Endodermal cell (in vitro differentiated cells): ENCODE measurements around the gene GOLGA1. TPM values are rescaled to one million over a fixed set of nuclear protein-coding genes. Genes with fewer than 3 reads are reported as not detected.
"Not testable (repeated sequence)": the region's sequence is repeated elsewhere in the genome, so short reads cannot be mapped to it uniquely, and the experiment has no call there.

Experiments
- DNase-seq: peaks from one replicate; pipeline ENCODE4 v3.0.0-alpha.2; 2017
- H3K27ac ChIP-seq: 2 replicates; pipeline ENCODE4 v1.5.1; 2013; ENCODE audit warnings: mild to moderate bottlenecking, low read depth, low read length, moderate library complexity
- H3K27me3 ChIP-seq: 2 replicates; pipeline ENCODE4 v1.6.1; 2013; ENCODE audit warnings: mild to moderate bottlenecking, low read length, moderate library complexity; ENCODE audit not compliant: insufficient read depth, control insufficient read depth, poor library complexity, severe bottlenecking
- H3K36me3 ChIP-seq: 2 replicates; pipeline ENCODE4 v1.7.0; 2013; ENCODE audit warnings: mild to moderate bottlenecking, low read length, moderate library complexity; ENCODE audit not compliant: control insufficient read depth, insufficient read depth
- H3K4me1 ChIP-seq: one replicate; pipeline ENCODE4 v1.7.0; 2013; ENCODE audit warnings: low read length; ENCODE audit not compliant: control insufficient read depth, insufficient read depth
- H3K4me3 ChIP-seq: 2 replicates; pipeline ENCODE4 v1.5.1; 2013; ENCODE audit warnings: mild to moderate bottlenecking, low read length, moderate library complexity
- H3K9ac ChIP-seq: 2 replicates; pipeline ENCODE4 v1.6.1; 2013; ENCODE audit warnings: mild to moderate bottlenecking, low read length, moderate library complexity; ENCODE audit not compliant: poor library complexity, severe bottlenecking; ENCODE audit errors: extremely low read depth
- H3K9me3 ChIP-seq: 2 replicates; pipeline ENCODE4 v1.6.1; 2013; ENCODE audit warnings: mild to moderate bottlenecking, low read length, moderate library complexity; ENCODE audit not compliant: control insufficient read depth
- H3K27ac Mint-ChIP-seq: 2 replicates; pipeline ENCODE4 v1.8.0; 2020; ENCODE audit warnings: mixed read lengths
- H3K27me3 Mint-ChIP-seq: 2 replicates; pipeline ENCODE4 v1.8.0; 2021; ENCODE audit warnings: mild to moderate bottlenecking, mixed read lengths; ENCODE audit not compliant: insufficient read depth
- H3K36me3 Mint-ChIP-seq: 2 replicates; pipeline ENCODE4 v1.8.0; 2020; ENCODE audit warnings: low read depth, mixed read lengths
- H3K4me1 Mint-ChIP-seq: 2 replicates; pipeline ENCODE4 v1.8.0; 2020; ENCODE audit warnings: mixed read lengths
- H3K4me3 Mint-ChIP-seq: 2 replicates; pipeline ENCODE4 v1.8.0; 2020; ENCODE audit warnings: mild to moderate bottlenecking, moderate library complexity, mixed read lengths
- H3K9me3 Mint-ChIP-seq: 2 replicates; pipeline ENCODE4 v1.8.0; 2020; ENCODE audit warnings: mild to moderate bottlenecking, mixed read lengths
- CTCF ChIP-seq: fragments of 200-600 bp; sonication (generic); conservative IDR thresholded peaks from 2 replicates; pipeline ENCODE4 v1.5.0; 2021; ENCODE audit warnings: antibody characterized with exemption, mild to moderate bottlenecking
- WGBS, 2 experiments: methylation state at CpG; one replicate each; pipeline versions ENCODE4 v1.1.5 to v1.1.7; 2013; ENCODE audit warnings: missing lambda C conversion rate in 2 of 2, mixed read lengths in 1 of 2; ENCODE audit not compliant: insufficient coverage in 1 of 2, insufficient read length in 1 of 2; 5-methylcytosine and 5-hydroxymethylcytosine counted together
- total RNA-seq, 2 donors: library from RNA; stranded (reverse); fragmentation: NEBNext Ultra II Directional in 1 of 2; extraction: Animal tissue kit (Norgen Biotek cat#: 25700) in 1 of 2; gene quantifications; 2 replicates in 1 of 2; 3 replicates in 1 of 2; pipeline ENCODE4 v1.2.1, GENCODE V29; 2021

GOLGA1 gene
- total RNA-seq, 2 donors from 2014 or later, result 8.8 to 13.2 TPM

GRCh38 chr9:124852121-124852828 is 88.6 kb downstream of the GOLGA1 start:
- Mint-ChIP-seq H3K27me3 (peaks cover 1% of the 10 kb centered on the region), H3K36me3 (peaks cover 2% of the 10 kb centered on the region), H3K9me3 (no peaks in the 10 kb centered on the region), H3K4me1 (peaks cover 11% of the 10 kb centered on the region), H3K27ac (peak overlapping the region; percentile 74), H3K4me3 (peak overlapping the region; percentile 56)
- peak overlapping the region; percentile 74 for H3K4me3 ChIP-seq
- H3K27ac ChIP-seq, result no peak overlapping the region
- no peak for TF ChIP-seq CTCF
- no peak overlapping the region for H3K9ac ChIP-seq
- WGBS, 2 experiments, result 86 to 92% methylated on average over 8 to 13 of the region's 13 CpGs
- H3K27me3 ChIP-seq, result no peaks in the 10 kb centered on the region
- H3K4me1 ChIP-seq, result no peaks in the 10 kb centered on the region
- no peak for DNase-seq
- no peaks in the 10 kb centered on the region for H3K9me3 ChIP-seq
- H3K36me3 ChIP-seq, result peaks cover 4% of the 10 kb centered on the region

- no peak overlapping the region for H3K27ac ChIP-seq
- H3K27me3 Mint-ChIP-seq, result peaks cover 1% of the 10 kb centered on the region
- no peaks in the 10 kb centered on the region for H3K4me1 ChIP-seq
- no peaks in the 10 kb centered on the region for H3K27me3 ChIP-seq
- TF ChIP-seq CTCF, result no peak
- no peaks in the 10 kb centered on the region for H3K36me3 Mint-ChIP-seq
- no peak overlapping the region for H3K27ac Mint-ChIP-seq
- H3K9ac ChIP-seq, result no peak overlapping the region
- peaks cover 15% of the 10 kb centered on the region for H3K4me1 Mint-ChIP-seq
- WGBS, 2 experiments, result 83 to 93% methylated on average over 10 of the region's 10 CpGs
- no peak overlapping the region for H3K4me3 ChIP-seq
- no peaks in the 10 kb centered on the region for H3K36me3 ChIP-seq
- no peaks in the 10 kb centered on the region for H3K9me3 ChIP-seq
- H3K4me3 Mint-ChIP-seq, result no peak overlapping the region
- H3K9me3 Mint-ChIP-seq, result no peaks in the 10 kb centered on the region
- DNase-seq, result no peak
These were observed 91.1 kb downstream of the GOLGA1 start for GRCh38 chr9:124849801-124850200.

- no peak for DNase-seq
- Histone ChIP-seq H3K27ac (no peak overlapping the region), H3K4me3 (no peak overlapping the region), H3K9ac (no peak overlapping the region), H3K4me1 (no peaks in the 10 kb centered on the region), H3K36me3 (no peaks in the 10 kb centered on the region), H3K9me3 (no peaks in the 10 kb centered on the region), H3K27me3 (no peaks in the 10 kb centered on the region)
- Mint-ChIP-seq H3K27me3 (no peaks in the 10 kb centered on the region), H3K9me3 (no peaks in the 10 kb centered on the region), H3K27ac (no peak overlapping the region), H3K36me3 (no peaks in the 10 kb centered on the region), H3K4me3 (no peak overlapping the region), H3K4me1 (peaks cover 12% of the 10 kb centered on the region)
- TF ChIP-seq CTCF, result no peak
- WGBS, 2 experiments, result 79 to 89% methylated on average over 5 to 6 of the region's 6 CpGs
These were observed 93.9 kb downstream of the GOLGA1 start for GRCh38 chr9:124846969-124847368.

GRCh38 chr9:124846467-124846866 is 94.4 kb downstream of the GOLGA1 start:
- not testable (repeated sequence) for H3K27ac Mint-ChIP-seq, H3K27me3 Mint-ChIP-seq, H3K4me3 ChIP-seq, H3K27ac ChIP-seq, H3K9me3 Mint-ChIP-seq, H3K9ac ChIP-seq, DNase-seq, H3K4me1 ChIP-seq, H3K36me3 Mint-ChIP-seq, H3K4me3 Mint-ChIP-seq, H3K27me3 ChIP-seq, H3K9me3 ChIP-seq, H3K36me3 ChIP-seq
- WGBS, 2 experiments, result 93 to 99% methylated on average over 8 to 9 of the region's 9 CpGs
- peaks cover 12% of the 10 kb centered on the region for H3K4me1 Mint-ChIP-seq
